C4-2B (cell line): ENCODE results near the gene PTPRA.

Experiments used
- ZFX ChIP-seq: fragments of 450-650 bp; IDR thresholded peaks from 2 replicates; pipeline ENCODE4 v1.6.1; 2017
- TF ChIP-seq, protein P1 (sequence below): fragments of 450-650 bp; conservative IDR thresholded peaks from 2 replicates; pipeline ENCODE4 v1.5.1; 2017; ENCODE audit warnings: mild to moderate bottlenecking

DNA sequence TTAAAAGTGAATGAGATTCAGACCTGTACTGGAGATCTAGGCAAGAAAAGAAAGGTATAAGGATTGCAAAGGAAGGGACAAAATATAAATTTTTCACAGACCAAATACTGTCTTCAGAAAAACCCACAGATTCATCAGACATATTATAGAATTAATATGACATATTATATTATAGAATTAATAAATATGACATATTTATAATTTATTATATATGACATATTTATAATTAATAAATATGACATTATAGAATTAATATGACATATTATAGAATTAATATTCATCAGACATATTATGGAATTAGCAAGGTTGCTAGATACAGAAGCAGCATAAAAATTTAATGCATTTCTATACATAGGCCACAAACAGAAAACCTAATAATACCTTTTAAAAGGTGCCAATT, 125.4 kb downstream of the PTPRA start:
- TF ChIP-seq, protein P1, sequence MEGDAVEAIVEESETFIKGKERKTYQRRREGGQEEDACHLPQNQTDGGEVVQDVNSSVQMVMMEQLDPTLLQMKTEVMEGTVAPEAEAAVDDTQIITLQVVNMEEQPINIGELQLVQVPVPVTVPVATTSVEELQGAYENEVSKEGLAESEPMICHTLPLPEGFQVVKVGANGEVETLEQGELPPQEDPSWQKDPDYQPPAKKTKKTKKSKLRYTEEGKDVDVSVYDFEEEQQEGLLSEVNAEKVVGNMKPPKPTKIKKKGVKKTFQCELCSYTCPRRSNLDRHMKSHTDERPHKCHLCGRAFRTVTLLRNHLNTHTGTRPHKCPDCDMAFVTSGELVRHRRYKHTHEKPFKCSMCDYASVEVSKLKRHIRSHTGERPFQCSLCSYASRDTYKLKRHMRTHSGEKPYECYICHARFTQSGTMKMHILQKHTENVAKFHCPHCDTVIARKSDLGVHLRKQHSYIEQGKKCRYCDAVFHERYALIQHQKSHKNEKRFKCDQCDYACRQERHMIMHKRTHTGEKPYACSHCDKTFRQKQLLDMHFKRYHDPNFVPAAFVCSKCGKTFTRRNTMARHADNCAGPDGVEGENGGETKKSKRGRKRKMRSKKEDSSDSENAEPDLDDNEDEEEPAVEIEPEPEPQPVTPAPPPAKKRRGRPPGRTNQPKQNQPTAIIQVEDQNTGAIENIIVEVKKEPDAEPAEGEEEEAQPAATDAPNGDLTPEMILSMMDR: no peak
- TF ChIP-seq ZFX: no peak
